Measurements from ENCODE around the gene SNCA. TPM values are rescaled to one million over a fixed set of nuclear protein-coding genes. Genes with fewer than 3 reads are reported as not detected.

The SNCA gene
- total and polyA plus RNA-seq, 4 donors, result 63.6 to 141 (median 134) TPM

Other genes with a start within 250 kb of the SNCA start
- gene MMRN1, start 57.7 kb upstream of the SNCA start, total RNA-seq, result 10 to 100 TPM; 17.1 to 35.9 TPM
- gene MMRN1, start 57.7 kb upstream of the SNCA start, polyA plus RNA-seq (ENCODE audit: insufficient read length in 2 of 2), result 1 to 10 TPM; 3.7 to 4.2 TPM

All from spinal cord (tissue), 4 donors.